Esophagus muscularis mucosa (tissue), 4 donors: ENCODE measurements around the gene LRRC27.

Experiments used
- EP300 ChIP-seq: sonication (generic); formaldehyde crosslinking; IDR thresholded peaks from one replicate; pipeline ENCODE4 v1.6.1; 2017; ENCODE audit warnings: antibody characterized with exemption
- POLR2A ChIP-seq: fragments of 450-650 bp; IDR thresholded peaks from one replicate; pipeline ENCODE4 v1.6.1; 2017; ENCODE audit warnings: antibody characterized with exemption, moderate library complexity, mild to moderate bottlenecking, low read depth
- POLR2AphosphoS5 ChIP-seq, 2 donors: sonication (generic); formaldehyde crosslinking; IDR thresholded peaks; one replicate each; pipeline ENCODE4 v1.6.1; 2017; ENCODE audit warnings: antibody characterized with exemption in 2 of 2
- TF ChIP-seq, protein P1 (sequence below), 3 experiments: fragments of 200-600 bp in 2 of 3; fragments of 450-650 bp in 1 of 3; sonication (generic) in 2 of 3; IDR thresholded peaks; one replicate each; pipeline ENCODE4 v1.5.1; 2017 to 2019; ENCODE audit warnings: antibody characterized with exemption in 3 of 3, mild to moderate bottlenecking in 2 of 3, moderate library complexity in 1 of 3

DNA sequence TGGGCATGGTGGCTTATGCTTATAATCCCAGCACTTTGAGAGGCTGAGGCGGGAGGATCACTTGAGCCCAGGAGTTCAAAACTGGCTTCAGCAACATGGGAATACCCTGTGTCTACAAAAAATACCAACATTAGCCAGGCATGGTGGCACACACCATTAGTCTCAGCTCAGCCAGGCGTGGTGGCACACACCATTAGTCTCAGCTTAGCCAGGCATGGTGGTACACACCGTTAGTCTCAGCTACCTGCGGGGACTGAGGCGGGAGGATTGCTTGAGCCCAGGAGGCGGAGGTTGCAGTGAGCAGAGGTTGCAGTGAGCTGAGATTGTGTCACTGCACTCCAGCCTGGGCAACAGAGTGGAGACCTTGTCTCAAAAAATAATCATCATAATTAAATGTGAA lies 9.0 kb downstream of the LRRC27 start:
- TF ChIP-seq POLR2A (no peak), POLR2AphosphoS5 (IDR thresholded peaks at IDR 0.05) (no peak), EP300 (no peak)
- TF ChIP-seq, protein P1, sequence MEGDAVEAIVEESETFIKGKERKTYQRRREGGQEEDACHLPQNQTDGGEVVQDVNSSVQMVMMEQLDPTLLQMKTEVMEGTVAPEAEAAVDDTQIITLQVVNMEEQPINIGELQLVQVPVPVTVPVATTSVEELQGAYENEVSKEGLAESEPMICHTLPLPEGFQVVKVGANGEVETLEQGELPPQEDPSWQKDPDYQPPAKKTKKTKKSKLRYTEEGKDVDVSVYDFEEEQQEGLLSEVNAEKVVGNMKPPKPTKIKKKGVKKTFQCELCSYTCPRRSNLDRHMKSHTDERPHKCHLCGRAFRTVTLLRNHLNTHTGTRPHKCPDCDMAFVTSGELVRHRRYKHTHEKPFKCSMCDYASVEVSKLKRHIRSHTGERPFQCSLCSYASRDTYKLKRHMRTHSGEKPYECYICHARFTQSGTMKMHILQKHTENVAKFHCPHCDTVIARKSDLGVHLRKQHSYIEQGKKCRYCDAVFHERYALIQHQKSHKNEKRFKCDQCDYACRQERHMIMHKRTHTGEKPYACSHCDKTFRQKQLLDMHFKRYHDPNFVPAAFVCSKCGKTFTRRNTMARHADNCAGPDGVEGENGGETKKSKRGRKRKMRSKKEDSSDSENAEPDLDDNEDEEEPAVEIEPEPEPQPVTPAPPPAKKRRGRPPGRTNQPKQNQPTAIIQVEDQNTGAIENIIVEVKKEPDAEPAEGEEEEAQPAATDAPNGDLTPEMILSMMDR (IDR thresholded peaks at IDR 0.05): no peak
